Esophagus muscularis mucosa (tissue), 4 donors: Measurements from ENCODE around the gene SYNJ1. TPM values are rescaled to one million over a fixed set of nuclear protein-coding genes. Genes with fewer than 3 reads are reported as not detected.
A peak's percentile ranks its signal among the peaks of the same experiment; 100 is the strongest.

Experiments used
- DNase-seq: peaks from one replicate; pipeline ENCODE4 v3.0.0-alpha.2; 2017; ENCODE audit errors: extremely low spot score
- H3K27ac ChIP-seq, 4 donors: fragments of 200-600 bp; sonication (generic); replicated peaks in 1 of 4; 1 replicate in 3 of 4; 2 replicates in 1 of 4; pipeline ENCODE4 v1.5.1; 2016 to 2019; ENCODE audit warnings: mild to moderate bottlenecking in 1 of 4
- H3K27me3 ChIP-seq, 4 donors: fragments of 200-600 bp; sonication (generic); one replicate each; pipeline versions ENCODE4 v1.5.1 to v1.6.0; 2016 to 2019
- H3K36me3 ChIP-seq, 4 donors: fragments of 200-600 bp; sonication (generic); one replicate each; pipeline ENCODE4 v1.5.1; 2016 to 2019
- H3K4me1 ChIP-seq, 4 donors: fragments of 200-600 bp; sonication (generic); one replicate each; pipeline ENCODE4 v1.5.1; 2016 to 2019
- H3K4me3 ChIP-seq, 4 donors: fragments of 200-600 bp; sonication (generic); 1 replicate in 2 of 4; 2 replicates in 2 of 4; pipeline ENCODE4 v1.5.1; 2016 to 2019; ENCODE audit warnings: mild to moderate bottlenecking in 4 of 4, moderate library complexity in 1 of 4
- H3K9me3 ChIP-seq, 4 donors: fragments of 200-600 bp; sonication (generic); 1 replicate in 3 of 4; 2 replicates in 1 of 4; pipeline ENCODE4 v1.5.1; 2016 to 2019
- CTCF ChIP-seq, 3 experiments: fragments of 200-600 bp in 2 of 3; fragments of 450-650 bp in 1 of 3; sonication (generic) in 2 of 3; IDR thresholded peaks; one replicate each; pipeline ENCODE4 v1.5.1; 2017 to 2019; ENCODE audit warnings: antibody characterized with exemption in 3 of 3, mild to moderate bottlenecking in 2 of 3, moderate library complexity in 1 of 3
- EP300 ChIP-seq: sonication (generic); formaldehyde crosslinking; IDR thresholded peaks from one replicate; pipeline ENCODE4 v1.6.1; 2017; ENCODE audit warnings: antibody characterized with exemption
- POLR2A ChIP-seq: fragments of 450-650 bp; IDR thresholded peaks from one replicate; pipeline ENCODE4 v1.6.1; 2017; ENCODE audit warnings: antibody characterized with exemption, moderate library complexity, mild to moderate bottlenecking, low read depth
- POLR2AphosphoS5 ChIP-seq, 2 donors: sonication (generic); formaldehyde crosslinking; IDR thresholded peaks; one replicate each; pipeline ENCODE4 v1.6.1; 2017; ENCODE audit warnings: antibody characterized with exemption in 2 of 2
- WGBS: methylation state at CpG from one replicate; pipeline ENCODE4 v1.1.5; 2018; 5-methylcytosine and 5-hydroxymethylcytosine counted together
- intact Hi-C: fragments of 100-400 bp; cut with DNase I; formaldehyde crosslinking; loops from one replicate; pipeline ENCODE4 v1.15.1; 2023
- total RNA-seq, 4 donors: library from RNA; depleted of rRNA; stranded (reverse); fragments of >200 nt; gene quantifications; one replicate each; pipeline versions ENCODE4 v1.1.0 to v1.2.1, GENCODE V29; 2016

SYNJ1 gene
- total RNA-seq, 4 donors from 2014 or later, result 8.1 to 9.4 (median 8.5) TPM

GRCh38 chr21:32595431-32595830, 132.4 kb downstream of the SYNJ1 start:
- peaks cover 4 to 34% (median 24%) of the 10 kb centered on the region in 4 donors for H3K36me3 ChIP-seq
- H3K27ac ChIP-seq, result no peak overlapping the region
- TF ChIP-seq POLR2AphosphoS5 (IDR thresholded peaks at IDR 0.05), result no peak
- no peak for TF ChIP-seq POLR2A
- no peak for TF ChIP-seq EP300
- no peak for TF ChIP-seq CTCF (IDR thresholded peaks at IDR 0.05)
- peaks cover 0 to 7% (median 6%) of the 10 kb centered on the region in 4 donors for H3K4me1 ChIP-seq
- no peak for DNase-seq
- no peak overlapping the region for H3K4me3 ChIP-seq
- no peaks in the 10 kb centered on the region for H3K9me3 ChIP-seq
- WGBS, result 86% methylated on average over 11 of the region's 11 CpGs
- H3K27me3 ChIP-seq, result no peaks in the 10 kb centered on the region
- intact Hi-C loops, result no loop called here

- Histone ChIP-seq H3K27me3 (no peaks in the 10 kb centered on the region), H3K36me3 (peaks cover 0 to 17% (median 10%) of the 10 kb centered on the region in 4 donors), H3K27ac (no peak overlapping the region), H3K4me3 (no peak overlapping the region), H3K4me1 (peaks cover 0 to 12% (median 11%) of the 10 kb centered on the region in 4 donors), H3K9me3 (no peaks in the 10 kb centered on the region)
- 91% methylated on average over 8 of the region's 8 CpGs for WGBS
- no peak for TF ChIP-seq CTCF (IDR thresholded peaks at IDR 0.05)
- no peak for TF ChIP-seq EP300
- TF ChIP-seq POLR2A, result no peak
- no peak for TF ChIP-seq POLR2AphosphoS5 (IDR thresholded peaks at IDR 0.05)
- intact Hi-C loops, result no loop called here
- DNase-seq, result no peak
Observed at GRCh38 chr21:32593690-32594089, 134.1 kb downstream of the SYNJ1 start.

GRCh38 chr21:32592929-32593502, 134.8 kb downstream of the SYNJ1 start:
- H3K27me3 ChIP-seq, result no peaks in the 10 kb centered on the region
- no peak for TF ChIP-seq CTCF (IDR thresholded peaks at IDR 0.05)
- TF ChIP-seq POLR2AphosphoS5 (IDR thresholded peaks at IDR 0.05), result no peak
- no peak for TF ChIP-seq EP300
- TF ChIP-seq POLR2A, result no peak
- WGBS, result 72% methylated on average over 8 of the region's 10 CpGs
- no peak for DNase-seq
- peaks cover 0 to 10% (median 6%) of the 10 kb centered on the region in 4 donors for H3K36me3 ChIP-seq
- intact Hi-C loops, result no loop called here
- no peak overlapping the region for H3K27ac ChIP-seq
- H3K4me1 ChIP-seq, result peaks cover 0 to 12% (median 11%) of the 10 kb centered on the region in 4 donors
- no peaks in the 10 kb centered on the region for H3K9me3 ChIP-seq
- no peak overlapping the region for H3K4me3 ChIP-seq

GRCh38 chr21:32590130-32590529, 137.7 kb downstream of the SYNJ1 start:
- Histone ChIP-seq H3K27me3 (no peaks in the 10 kb centered on the region), H3K4me3 (peak overlapping the region in 1 of 4 donors; percentile 14), H3K9me3 (no peaks in the 10 kb centered on the region), H3K36me3 (peaks cover 0 to 11% (median 3%) of the 10 kb centered on the region in 4 donors), H3K4me1 (peaks cover 0 to 12% (median 11%) of the 10 kb centered on the region in 4 donors), H3K27ac (peak overlapping the region; percentile 10 to 74 (median 64))
- no peak for DNase-seq
- TF ChIP-seq EP300, result no peak
- TF ChIP-seq POLR2A, result no peak
- TF ChIP-seq CTCF (IDR thresholded peaks at IDR 0.05), result no peak
- no peak for TF ChIP-seq POLR2AphosphoS5 (IDR thresholded peaks at IDR 0.05)
- WGBS, result 64% methylated on average over 4 of the region's 4 CpGs
- intact Hi-C loops, result no loop called here

GRCh38 chr21:32587651-32588050, 140.2 kb downstream of the SYNJ1 start:
- peaks cover 0 to 11% (median 3%) of the 10 kb centered on the region in 4 donors for H3K36me3 ChIP-seq
- no peaks in the 10 kb centered on the region for H3K27me3 ChIP-seq
- intact Hi-C loops, result no loop called here
- no peak for DNase-seq
- no peaks in the 10 kb centered on the region for H3K9me3 ChIP-seq
- H3K4me1 ChIP-seq, result peaks cover 0 to 12% (median 11%) of the 10 kb centered on the region in 4 donors
- H3K4me3 ChIP-seq, result no peak overlapping the region
- no peak for TF ChIP-seq CTCF (IDR thresholded peaks at IDR 0.05)
- TF ChIP-seq POLR2AphosphoS5 (IDR thresholded peaks at IDR 0.05), result no peak
- TF ChIP-seq EP300, result no peak
- no peak for TF ChIP-seq POLR2A
- 95% methylated on average over 5 of the region's 5 CpGs for WGBS
- no peak overlapping the region for H3K27ac ChIP-seq
